ENCODE measurements around the gene MAP4K2. TPM values are rescaled to one million over a fixed set of nuclear protein-coding genes. Genes with fewer than 3 reads are reported as not detected.

Gene MAP4K2
- total RNA-seq, 1 experiment from 2014 or later = 24.5 TPM

- H3K27ac Mint-ChIP-seq = no peak overlapping the region
- H3K9me3 Mint-ChIP-seq = no peaks in the 10 kb centered on the region
- H3K36me3 Mint-ChIP-seq = no peaks in the 10 kb centered on the region
- no peak for DNase-seq (ENCODE audit: low spot score)
- TF ChIP-seq ZNF219 (CRISPR knock-in tag; IDR thresholded peaks at IDR 0.05; ENCODE audit: borderline replicate concordance) (no peak), FOXP4 (CRISPR knock-in tag; IDR thresholded peaks at IDR 0.05) (no peak), GABPB1 (CRISPR knock-in tag; IDR thresholded peaks at IDR 0.05) (no peak), USF2 (CRISPR knock-in tag; IDR thresholded peaks at IDR 0.05) (no peak), ZMAT4 (CRISPR knock-in tag; IDR thresholded peaks at IDR 0.05) (no peak), PRRX2 (CRISPR knock-in tag; IDR thresholded peaks at IDR 0.05) (no peak), AFF4 (CRISPR knock-in tag; IDR thresholded peaks at IDR 0.05; ENCODE audit: borderline replicate concordance) (no peak), ATF6 (CRISPR knock-in tag; IDR thresholded peaks at IDR 0.05) (no peak), CREM (CRISPR knock-in tag; IDR thresholded peaks at IDR 0.05) (no peak), IRF2 (CRISPR knock-in tag; IDR thresholded peaks at IDR 0.05; ENCODE audit: borderline replicate concordance, low read depth) (no peak), JAZF1 (CRISPR knock-in tag; IDR thresholded peaks at IDR 0.05) (no peak), JUN (CRISPR knock-in tag; IDR thresholded peaks at IDR 0.05) (no peak), HMGA2 (CRISPR knock-in tag; IDR thresholded peaks at IDR 0.05) (no peak), SMAD4 (CRISPR knock-in tag; IDR thresholded peaks at IDR 0.05) (no peak), MXD4 (CRISPR knock-in tag; IDR thresholded peaks at IDR 0.05; ENCODE audit: borderline replicate concordance) (no peak), ATF1 (CRISPR knock-in tag; IDR thresholded peaks at IDR 0.05) (no peak)
- peaks cover 27% of the 10 kb centered on the region for H3K4me1 Mint-ChIP-seq
- H3K4me3 Mint-ChIP-seq = no peak overlapping the region
- ChIA-PET POLR2A (interaction anchor here (0.5 to 1.6 kb wide), 5 partner anchors 23 to 201 kb away, joined by 3 to 6 read pairs (median 4); partner anchors contain the start of genes ARL2, EHD1 and SF1), CTCF (interaction anchor here (0.5 to 12.5 kb wide), 41 partner anchors 8 to 599 kb away, joined by 3 to 372 read pairs (median 6); partner anchors contain the start of genes ARL2, ATG2A, BATF2 and EHD1)
- H3K27me3 Mint-ChIP-seq (ENCODE audit: low read depth) = no peaks in the 10 kb centered on the region
- no peak for ATAC-seq
Measured at GRCh38 chr11:64849598-64850356, 46.8 kb upstream of the MAP4K2 start.
